GM21723 (cell line): ENCODE results near the gene EXOC3L2.
"Not testable (repeated sequence)": the region's sequence is repeated elsewhere in the genome, so short reads cannot be mapped to it uniquely, and the experiment has no call there.

Experiments used
- ATAC-seq: cut with Tn5 transposase; IDR thresholded peaks from one replicate; pipeline ENCODE4 v1.9.1; 2021; ENCODE audit warnings: mild to moderate bottlenecking, moderate library complexity; ENCODE audit not compliant: unreplicated experiment

Gene EXOC3L2

DNA sequence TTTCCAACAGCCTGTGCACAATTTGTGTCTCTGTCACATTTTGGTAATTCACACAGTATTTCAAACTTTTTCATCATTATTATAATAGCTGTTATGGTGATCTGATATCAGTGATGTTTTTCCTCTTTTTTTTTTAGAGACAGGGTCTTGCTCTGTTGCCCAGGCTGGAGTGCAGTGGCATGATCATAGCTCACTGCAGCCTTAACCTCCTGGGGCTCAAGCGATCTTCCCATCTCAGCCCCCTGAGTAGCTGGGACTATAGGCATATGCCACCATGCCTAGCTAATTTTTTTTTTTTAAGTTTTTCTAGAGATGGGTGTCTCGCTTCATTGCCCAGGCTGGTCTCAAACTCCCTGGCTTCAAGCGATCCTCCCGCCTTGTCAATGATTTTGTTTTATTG lies 11.6 kb upstream of the EXOC3L2 start:
- no peak for ATAC-seq

DNA sequence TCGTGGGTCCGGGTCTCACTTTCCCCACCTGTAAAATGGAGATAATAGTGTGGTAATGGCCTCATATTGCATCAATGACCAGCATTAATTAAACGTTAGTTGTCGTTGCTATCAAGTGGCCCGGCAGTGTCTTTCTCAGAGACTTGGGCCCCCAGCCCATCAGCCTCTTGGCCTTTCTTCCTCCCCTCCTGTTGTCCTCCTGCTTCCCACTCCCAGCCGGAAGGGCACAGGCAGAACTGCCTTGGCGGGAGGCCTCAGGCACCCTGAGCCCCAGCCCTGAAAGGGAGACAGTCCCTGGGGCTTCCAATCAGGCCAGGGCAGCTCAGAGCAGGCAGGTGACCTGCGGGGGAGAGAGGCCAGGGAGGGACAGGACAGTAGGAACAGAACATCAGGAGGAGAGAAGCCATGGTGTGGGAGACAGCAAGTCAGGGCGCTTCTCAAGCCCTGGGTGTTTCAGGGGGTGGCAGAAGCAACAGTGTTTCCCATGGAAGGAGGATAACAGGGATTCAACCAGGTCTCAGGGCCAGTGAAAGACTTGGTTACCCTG lies 10.5 kb upstream of the EXOC3L2 start:
- ATAC-seq = no peak

DNA sequence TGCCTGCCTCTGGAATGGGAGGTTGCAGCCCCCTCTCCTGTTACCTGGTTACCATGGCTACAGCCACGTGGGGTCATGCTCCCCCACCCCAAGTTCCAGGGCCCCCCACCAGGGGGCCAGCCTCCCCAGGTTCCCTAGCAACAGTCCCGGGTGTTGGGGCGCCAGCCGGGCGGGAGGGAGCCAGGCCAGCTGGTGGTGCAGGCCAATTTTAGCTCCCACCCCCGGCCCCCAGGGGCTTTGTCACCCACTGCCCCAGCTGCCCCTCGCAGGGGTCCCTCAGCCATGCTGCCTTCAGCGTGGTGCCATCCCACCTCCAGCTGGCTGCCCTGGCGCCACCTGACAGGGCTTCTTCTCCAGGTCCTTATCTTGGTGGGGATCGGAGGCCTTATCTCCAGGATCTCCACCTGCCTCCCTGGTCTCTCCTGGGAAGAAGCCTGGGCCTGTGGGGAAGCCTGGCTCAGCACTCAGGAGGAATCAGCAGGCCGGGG lies 8.9 kb upstream of the EXOC3L2 start:
- no peak for ATAC-seq

DNA sequence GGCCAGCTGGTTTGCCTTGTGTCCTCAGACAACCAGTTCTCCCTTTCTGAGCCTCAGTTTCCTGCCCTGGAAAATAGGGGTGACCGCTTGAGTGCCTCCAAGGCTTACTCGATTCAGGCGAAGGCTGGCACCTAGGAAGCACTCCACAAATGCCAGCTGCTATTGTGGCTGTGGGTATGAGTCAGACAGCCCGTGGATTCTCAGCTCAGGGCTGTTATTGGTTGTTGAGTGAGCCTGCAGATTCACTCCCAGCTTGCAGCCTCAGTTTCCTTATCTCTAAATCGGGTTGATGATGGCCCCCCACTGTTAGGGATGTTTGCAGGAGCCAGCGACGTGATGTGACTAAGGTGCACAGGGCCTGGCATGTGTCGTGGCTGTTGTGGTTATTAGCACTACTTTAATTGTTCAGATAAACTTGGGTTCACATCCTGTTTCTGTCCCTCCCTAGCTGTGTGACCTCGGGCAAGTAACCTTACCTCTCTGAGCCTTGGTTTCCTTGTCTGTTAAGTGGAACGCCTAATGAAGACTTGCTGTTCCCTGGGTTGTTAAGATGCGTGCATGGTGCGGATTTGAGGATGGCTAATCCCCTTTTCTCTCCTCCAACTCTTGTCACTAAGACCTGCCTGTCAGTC lies 8.3 kb upstream of the EXOC3L2 start:
- ATAC-seq = no peak

DNA sequence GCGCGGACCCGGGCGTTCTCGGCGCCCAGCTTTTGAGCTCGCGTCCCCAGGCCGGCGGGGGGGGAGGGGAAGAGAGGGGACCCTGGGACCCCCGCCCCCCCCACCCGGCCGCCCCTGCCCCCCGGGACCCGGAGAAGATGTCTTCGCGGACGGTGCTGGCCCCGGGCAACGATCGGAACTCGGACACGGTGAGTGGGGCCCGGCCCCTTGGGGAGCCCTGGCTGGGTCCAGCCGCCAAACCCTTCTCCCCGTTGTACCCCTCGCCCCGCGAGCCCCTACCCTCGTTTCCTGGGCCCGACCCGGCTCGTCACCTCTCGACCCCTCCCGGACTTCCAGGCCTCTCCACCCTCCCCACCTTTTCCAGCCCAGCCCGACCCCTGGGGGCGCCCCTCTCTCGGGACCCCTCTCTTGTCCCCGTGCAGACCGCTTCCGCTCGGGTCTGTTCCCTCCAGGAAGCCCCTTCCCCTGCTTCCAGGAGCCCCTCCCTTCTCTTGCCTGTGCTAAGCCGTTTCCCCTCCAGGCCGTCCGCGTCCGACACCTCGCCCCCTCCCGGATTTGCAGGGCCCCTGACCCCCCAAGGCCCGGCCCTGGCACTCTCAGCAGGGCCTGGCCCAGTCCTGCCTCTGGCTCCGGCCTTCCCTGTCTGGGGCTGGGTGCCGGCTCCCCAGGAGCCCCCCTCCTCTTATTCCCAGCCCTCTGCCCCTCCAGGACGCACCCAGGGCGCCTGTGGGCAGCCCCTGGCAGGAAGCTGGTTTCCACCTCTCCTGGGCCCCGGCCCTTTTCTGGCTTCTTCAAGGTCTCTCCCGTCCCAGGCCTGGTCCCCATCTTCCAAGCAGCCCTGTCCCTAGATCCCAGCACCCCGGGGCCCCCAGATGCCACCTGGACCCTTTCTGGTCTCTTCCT lies 6.5 kb upstream of the EXOC3L2 start:
- ATAC-seq = no peak

DNA sequence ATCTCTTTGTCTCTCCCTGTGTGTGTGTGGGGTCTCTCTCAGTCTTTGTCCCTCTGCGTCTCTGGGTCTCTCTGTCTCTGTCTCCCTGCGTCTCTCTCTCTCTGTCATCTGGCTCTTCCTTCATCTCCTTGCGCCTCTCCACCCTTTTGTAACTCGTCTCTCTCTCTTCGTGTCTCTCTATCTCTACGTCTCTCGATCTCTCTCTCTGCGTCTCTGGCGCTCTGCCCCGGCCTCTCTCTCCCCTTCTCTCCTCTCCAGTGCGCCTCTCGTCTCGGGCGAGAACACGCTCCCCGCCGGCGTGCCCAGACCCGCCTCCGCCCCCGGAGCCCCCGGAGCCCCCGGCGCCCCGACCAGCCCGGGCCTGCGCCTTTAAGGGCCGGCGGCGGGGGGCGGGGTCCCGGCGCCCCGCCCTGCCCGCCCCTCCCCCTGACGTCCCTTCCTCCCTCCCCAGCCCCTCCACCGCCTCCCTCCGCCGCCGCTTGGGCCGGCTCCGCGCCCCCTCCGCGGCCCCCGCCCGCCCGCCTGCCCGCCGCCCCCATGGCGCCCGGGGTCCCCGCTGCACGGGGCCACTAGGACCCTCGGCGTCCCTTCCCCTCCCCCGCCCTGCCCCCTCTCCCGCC lies 5.7 kb upstream of the EXOC3L2 start, which contains the start of gene MARK4:
Gene MARK4 (plus strand): TSS at position 440 of the 620 bp plus-strand sequence. CDS start 318 bp downstream, outside the sequence.
- no peak for ATAC-seq

DNA sequence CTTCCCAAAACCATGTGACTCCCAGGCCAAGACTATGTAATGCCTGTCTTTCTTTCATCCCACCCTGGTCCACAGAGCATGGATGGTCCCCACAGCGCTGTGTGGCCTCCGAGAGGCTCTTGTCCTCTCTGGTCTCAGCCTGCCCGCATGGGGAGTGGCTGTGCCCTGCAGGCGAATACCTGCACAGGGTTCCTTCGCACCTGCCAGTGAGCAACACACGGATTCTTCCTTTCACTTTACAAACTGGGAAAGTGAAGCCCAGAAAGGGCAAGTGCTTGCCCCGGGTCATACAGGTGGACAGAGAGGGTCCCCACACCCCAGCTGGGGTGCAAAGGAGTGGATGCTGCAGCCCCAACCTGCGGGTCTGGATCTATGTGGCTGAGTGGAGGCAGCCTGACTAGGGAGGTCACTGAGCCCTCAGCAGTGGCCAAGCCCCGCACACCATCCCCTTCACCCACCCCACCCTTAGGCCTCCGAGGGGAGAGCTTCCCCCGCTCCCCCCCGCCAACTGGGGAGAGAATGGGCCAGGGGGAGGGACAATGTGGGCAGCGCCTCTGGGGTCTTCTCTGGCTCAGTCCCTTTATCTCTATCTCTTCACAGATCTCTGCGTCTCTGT lies 5.1 kb upstream of the EXOC3L2 start:
- no peak for ATAC-seq

DNA sequence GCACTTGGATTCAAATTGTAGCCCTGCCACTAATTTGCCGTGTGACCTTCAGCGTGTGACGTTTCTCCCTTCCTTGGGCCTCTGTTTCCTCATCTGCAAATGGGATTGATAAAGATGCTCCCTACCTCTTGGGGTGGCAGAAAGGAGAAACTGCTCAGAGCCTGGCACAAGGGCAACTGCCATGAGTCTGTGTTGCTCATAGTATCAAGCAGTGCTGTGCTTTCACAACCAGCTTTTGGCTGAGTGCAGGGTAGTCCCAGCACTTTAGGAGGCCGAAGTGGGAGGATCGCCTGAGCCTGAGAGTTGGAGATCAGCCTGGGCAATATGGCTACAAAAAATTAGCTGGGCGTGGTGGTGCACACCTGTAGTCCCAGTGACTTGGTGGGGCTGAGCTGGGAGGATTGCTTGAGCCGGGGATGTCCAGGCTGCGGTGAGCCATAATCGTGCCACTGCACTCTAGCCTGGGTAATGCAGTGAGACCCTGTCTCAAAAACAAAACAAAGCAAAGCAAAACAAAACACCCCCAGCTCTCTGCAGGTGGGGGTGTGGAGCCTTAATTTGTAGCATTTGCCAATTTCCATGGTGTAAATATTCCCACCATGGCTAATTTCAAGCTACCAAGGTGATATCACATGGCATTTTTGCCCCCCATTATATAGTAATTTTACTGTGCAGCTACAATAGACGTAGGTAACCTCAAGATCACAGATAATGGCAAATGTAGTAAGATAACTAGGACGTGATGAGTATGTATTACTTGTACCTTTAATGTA lies 4.2 kb upstream of the EXOC3L2 start:
- ATAC-seq = no peak

DNA sequence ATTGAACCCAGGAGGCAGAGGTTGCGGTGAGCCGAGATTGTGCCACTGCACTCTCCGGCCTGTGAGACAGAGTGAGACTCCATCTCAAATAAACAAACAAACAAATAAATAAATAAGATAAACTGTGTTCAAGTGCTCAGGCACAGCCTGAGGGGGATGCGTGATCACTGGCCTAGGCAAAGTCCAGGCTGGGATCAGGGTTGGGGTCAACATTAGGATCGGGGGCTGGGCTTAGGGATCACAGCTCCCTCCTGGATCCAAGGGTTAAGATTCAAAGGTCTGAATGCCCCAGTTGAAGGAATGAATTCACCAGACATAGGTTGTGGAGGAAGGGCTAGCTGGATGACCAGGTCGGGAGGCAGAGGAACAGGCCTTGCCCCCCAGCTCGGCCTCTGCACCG lies 1.9 kb upstream of the EXOC3L2 start:
- ATAC-seq = no peak

DNA sequence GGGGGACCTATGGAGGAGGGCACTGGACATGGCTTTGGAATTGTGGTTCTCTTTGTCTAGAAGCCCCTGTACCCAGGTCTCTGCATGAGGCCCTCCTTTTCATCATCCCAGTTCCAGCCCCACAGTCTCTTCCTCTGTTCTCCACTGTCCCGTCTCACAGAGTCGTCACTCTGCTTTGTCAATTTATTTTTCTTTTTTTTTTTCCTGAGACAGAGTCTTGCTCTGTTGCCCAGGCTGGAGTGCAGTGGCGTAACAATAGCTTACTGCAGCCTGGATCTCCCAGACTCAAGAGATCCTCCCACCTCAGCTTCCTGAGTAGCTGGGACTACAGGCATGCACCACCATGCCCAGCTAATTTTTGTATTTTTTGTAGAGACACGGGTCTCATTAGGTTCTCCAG lies 619 bp upstream of the EXOC3L2 start:
- no peak for ATAC-seq

DNA sequence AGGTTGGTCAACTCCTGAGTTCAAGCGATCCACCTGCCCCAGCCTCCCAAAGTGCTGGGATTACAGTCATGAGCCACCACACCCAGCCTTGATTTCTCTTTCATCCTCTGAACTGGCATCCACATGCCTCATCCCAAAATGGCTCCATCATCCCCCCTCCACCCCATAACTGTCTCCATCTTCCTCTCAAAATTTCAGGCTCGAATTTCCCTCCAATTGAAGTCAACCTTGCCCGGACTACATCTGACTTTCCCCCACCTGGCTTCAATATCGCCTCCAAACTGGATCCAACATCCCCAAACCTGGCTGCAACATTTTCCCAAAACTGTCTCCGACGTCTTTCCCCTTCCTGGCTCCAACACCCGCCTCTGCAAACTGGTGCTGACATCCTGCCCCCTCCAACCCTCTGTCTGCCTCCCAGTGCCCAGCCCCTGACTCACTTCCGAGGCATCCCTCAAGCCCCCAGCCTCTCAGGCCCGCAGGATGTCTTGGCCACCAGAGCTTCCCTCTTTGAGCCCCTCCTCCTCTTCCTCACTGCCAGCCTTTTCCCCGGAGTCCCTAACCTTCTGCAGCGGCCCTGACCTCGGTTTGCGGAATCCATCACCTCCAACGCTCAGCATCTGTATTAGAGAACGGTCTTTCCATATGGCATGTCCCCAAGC lies 943 bp downstream of the EXOC3L2 start:
- no peak for ATAC-seq

DNA sequence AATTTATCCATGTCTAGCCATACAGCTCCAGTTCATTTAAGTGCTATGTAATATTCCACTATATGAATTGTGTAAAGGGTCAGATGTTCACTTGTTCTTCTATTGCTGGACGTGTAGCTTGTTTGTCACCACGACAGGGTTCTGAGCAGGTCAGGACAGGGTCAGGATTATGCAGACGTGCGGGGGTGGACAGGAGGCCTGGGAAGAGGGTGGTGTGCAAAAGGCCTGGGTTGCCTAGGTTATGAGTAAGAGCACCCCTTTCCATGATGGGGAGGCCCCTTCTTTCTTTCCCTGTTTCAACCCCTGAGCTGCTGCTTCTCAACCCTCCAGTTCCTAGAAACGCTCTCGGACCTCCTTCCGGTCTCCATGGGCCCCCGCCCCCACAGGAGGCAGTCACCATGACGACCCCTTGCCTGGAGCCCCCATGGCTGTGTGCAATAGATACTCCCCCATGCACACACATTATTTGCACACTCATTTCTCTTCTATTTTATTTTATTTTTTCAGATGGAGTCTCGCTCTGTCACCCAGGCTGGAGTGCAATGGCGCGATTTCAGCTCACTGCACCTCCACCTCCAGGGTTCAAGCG lies 2.0 kb downstream of the EXOC3L2 start:
- ATAC-seq = no peak

DNA sequence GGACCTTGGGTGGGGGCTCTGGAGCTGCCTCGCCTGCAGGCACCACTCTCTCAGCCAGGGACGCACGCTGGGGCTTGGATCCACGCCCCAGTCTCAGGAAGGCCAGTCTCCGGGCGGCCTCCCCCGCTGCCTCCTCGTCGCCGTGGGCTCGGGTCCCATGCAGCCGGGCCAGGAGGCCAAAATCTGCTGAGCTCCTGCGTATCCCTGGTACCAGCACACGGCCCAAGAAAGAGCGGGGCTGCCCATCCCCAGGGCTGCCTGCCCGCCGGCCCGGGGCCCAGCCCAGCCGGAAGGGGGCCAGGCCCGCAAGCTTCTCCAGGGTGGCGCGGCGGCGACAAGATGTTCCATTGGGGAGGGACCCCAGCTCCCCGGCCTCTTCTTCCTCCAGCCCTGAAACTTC lies 6.7 kb downstream of the EXOC3L2 start:
- no peak for ATAC-seq

DNA sequence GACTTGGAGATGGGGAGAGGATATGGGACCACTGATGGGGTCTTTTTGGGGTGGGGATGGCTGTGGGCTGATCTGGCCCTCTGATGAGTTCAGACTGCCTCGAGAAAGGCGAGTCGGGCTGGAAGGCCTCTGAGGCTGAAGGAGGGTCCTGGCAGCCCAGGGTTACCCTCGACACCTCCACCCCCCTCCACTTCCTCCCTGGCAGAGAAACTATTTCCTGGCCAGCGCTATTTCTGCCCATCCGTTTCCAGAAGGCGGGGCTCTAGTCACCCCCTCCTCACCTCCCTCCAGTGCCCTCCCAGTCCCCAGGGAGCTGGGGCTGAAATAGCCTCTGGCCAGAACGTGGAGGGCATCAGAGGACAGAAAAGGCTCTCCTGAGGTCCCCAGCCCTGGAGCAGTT lies 9.7 kb downstream of the EXOC3L2 start:
- no peak for ATAC-seq

DNA sequence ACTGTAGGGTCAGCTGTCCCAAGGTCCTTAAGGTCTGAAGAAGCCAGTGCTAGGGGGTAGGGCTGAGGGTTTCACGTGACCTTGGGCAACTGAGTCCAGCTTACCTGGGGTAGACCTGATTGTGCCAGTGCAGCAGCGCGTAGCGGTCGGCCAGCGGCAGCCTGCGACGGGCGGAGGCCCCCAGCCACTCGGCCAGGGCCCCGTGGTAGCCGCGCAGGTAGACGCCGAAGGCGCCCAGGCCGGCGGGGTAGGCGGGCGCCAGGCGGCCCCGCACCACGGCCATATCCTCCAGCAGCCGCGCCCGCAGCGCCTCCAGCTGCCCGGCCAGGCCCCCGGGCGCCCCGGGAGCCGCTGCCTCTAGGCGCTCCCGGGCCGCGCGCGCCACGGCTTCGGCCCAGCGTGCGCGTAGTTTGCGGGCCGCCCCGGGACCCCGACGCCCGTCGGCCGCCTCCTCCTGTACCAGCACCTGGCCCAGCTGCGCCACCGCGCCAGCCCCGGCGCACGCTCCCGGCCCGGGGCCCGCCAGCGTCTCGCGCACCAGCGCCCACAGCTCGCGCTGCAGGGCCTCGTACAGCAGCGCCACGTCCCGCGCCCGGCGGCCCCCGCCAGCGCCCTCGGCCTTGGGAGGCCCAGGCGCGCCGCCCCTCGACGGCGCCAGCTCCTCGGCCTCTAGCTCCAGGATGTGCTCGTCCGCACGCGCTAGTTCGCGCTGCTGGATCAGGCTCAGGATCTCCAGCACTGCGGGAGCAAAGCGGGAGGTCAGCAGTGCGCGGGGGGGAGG lies 10.9 kb downstream of the EXOC3L2 start:
- ATAC-seq = no peak

DNA sequence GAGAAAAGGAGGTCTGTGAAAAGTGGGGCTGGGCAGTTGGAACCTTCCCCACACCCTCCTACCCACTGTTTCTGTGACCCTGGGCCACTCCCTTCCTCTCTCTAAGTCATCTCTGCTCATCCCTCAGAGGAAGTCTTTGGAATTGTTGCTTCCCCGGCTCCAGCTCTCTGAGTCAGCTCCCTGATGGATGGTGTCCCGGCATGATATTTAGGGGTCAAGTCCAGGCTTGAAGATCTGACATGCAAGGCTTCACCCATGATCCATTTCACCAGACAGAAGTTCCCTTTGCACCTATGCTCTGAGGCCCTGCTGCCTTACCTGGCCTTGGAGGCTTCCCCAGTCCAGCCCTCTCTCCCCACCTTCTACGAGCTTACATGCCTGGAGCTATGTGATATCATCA lies 13.3 kb downstream of the EXOC3L2 start:
- no peak for ATAC-seq

DNA sequence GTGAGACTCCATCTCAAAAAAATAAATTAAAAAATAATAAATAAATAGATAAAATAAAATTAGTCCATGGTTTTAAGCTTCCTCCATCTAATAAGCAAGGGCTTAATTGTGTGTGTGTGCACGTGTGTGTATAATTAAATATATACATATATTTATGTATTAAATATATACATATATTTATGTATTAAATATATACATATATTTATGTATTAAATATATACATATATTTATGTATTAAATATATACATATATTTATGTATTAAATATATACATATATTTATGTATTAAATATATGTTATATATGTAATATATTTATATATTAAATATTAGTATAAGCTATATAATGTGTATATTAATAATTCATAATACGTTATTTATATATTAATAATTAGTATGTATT lies 16.2 kb downstream of the EXOC3L2 start:
- not testable (repeated sequence) for ATAC-seq

DNA sequence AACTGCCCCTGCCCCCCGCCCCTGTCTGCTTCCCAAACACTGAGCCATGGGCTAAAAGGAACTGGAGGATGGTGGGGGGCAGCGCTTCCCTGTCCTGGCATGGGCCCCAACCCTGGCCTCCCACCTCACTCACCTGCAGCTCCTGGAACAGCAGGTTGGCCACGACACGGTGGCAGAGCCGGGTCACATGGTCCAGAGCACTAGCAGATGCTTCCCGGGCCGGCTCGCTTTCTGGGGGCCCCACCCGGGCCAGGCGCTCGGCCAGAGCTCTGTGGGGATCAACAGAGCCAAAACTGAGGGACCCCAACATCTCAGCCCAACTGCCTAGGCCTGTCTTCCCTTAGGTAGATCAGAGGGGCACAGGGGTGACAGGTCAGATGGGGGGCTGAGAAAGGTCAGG lies 20.6 kb downstream of the EXOC3L2 start:
- no peak for ATAC-seq

DNA sequence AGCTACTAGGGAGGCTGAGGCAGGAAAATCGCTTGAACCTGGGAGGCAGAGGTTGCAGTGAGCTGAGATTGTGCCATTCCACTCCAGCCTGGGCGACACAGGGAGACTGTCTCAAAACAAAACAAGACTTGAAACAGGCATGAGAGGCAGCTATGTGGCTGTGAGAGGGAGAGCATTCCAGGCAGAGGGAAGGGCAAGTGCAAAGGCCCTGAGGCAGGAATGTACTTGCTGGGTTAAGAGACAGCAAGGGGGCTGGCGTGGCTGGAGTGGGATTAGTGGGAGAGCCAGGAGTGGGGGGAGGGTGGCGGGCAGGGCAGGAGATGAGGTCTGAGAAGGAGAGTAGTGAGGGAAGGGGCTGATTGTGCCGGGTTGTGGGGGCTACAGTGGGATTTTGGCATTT lies 21.3 kb downstream of the EXOC3L2 start:
- no peak for ATAC-seq
